Transverse colon (tissue), 4 donors: ENCODE measurements around the gene C5AR2. TPM values are rescaled to one million over a fixed set of nuclear protein-coding genes. Genes with fewer than 3 reads are reported as not detected.
"Not testable (repeated sequence)": the region's sequence is repeated elsewhere in the genome, so short reads cannot be mapped to it uniquely, and the experiment has no call there.

Experiments
- DNase-seq: peaks from one replicate; pipeline ENCODE4 v3.0.0-alpha.2; 2019
- H3K27ac ChIP-seq, 4 donors: fragments of 200-600 bp; sonication (generic); 2 replicates each; pipeline ENCODE4 v1.5.1; 2016 to 2018; ENCODE audit warnings: inconsistent platforms in 4 of 4
- H3K27me3 ChIP-seq: fragments of 200-600 bp; sonication (generic); 2 replicates; pipeline ENCODE4 v1.5.1; 2017; ENCODE audit warnings: inconsistent platforms
- H3K36me3 ChIP-seq, 4 donors: fragments of 200-600 bp; sonication (generic); 2 replicates each; pipeline ENCODE4 v1.5.1; 2017 to 2019; ENCODE audit warnings: inconsistent platforms in 4 of 4
- H3K4me1 ChIP-seq, 4 donors: fragments of 200-600 bp; sonication (generic); 2 replicates each; pipeline ENCODE4 v1.5.1; 2017 to 2020; ENCODE audit warnings: inconsistent platforms in 4 of 4
- H3K4me3 ChIP-seq, 4 donors: fragments of 200-600 bp; sonication (generic); 1 replicate in 1 of 4; 2 replicates in 3 of 4; pipeline versions ENCODE4 v1.5.1 to v1.6.1; 2017 to 2019; ENCODE audit warnings: inconsistent platforms in 4 of 4
- H3K9me3 ChIP-seq, 2 donors: fragments of 200-600 bp; sonication (generic); 2 replicates each; pipeline ENCODE4 v1.5.1; 2017 to 2019; ENCODE audit warnings: inconsistent platforms in 2 of 2
- CTCF ChIP-seq, 5 experiments: fragments of 200-600 bp in 3 of 5; fragments of 450-650 bp in 2 of 5; sonication (generic) in 3 of 5; IDR thresholded peaks; 1 replicate in 2 of 5; 2 replicates in 3 of 5; pipeline ENCODE4 v1.5.1; 2016 to 2017; ENCODE audit warnings: antibody characterized with exemption in 5 of 5, inconsistent platforms in 3 of 5, mild to moderate bottlenecking in 2 of 5, moderate library complexity in 1 of 5
- EP300 ChIP-seq: sonication (generic); formaldehyde crosslinking; IDR thresholded peaks from one replicate; pipeline ENCODE4 v1.6.1; 2017; ENCODE audit warnings: antibody characterized with exemption, low read depth
- POLR2A ChIP-seq: fragments of 450-650 bp; IDR thresholded peaks from one replicate; pipeline ENCODE4 v1.6.1; 2016; ENCODE audit warnings: antibody characterized with exemption, mild to moderate bottlenecking, moderate library complexity
- POLR2AphosphoS5 ChIP-seq, 3 donors: sonication (generic); formaldehyde crosslinking; IDR thresholded peaks; one replicate each; pipeline ENCODE4 v1.6.1; 2016; ENCODE audit warnings: antibody characterized with exemption in 3 of 3
- whole genome bisulfite sequencing, 2 donors: methylation state at CpG; one replicate each; pipeline ENCODE4 v1.1.5; 2018; ENCODE audit warnings: low coverage in 1 of 2; 5-methylcytosine and 5-hydroxymethylcytosine counted together
- in situ Hi-C, 4 donors: fragments of 200-750 bp; cut with MboI; loops; one replicate each; pipeline versions ENCODE4 v1.15.0 to v1.15.1; 2017; ENCODE audit warnings: low sequenced_read_pairs in 3 of 4, low pct_ligation_motif_present in 1 of 4, low pct_unique_long_range_greater_than_20kb in 1 of 4
- intact Hi-C: fragments of 100-400 bp; cut with DNase I; formaldehyde crosslinking; loops from one replicate; pipeline ENCODE4 v1.15.1; 2023; ENCODE audit warnings: low total_unique reads
- total RNA-seq, 4 donors: library from RNA; depleted of rRNA; stranded (reverse); fragments of >200 nt; gene quantifications; one replicate each; pipeline ENCODE4 v1.1.0, GENCODE V29; 2016

Gene C5AR2
- total RNA-seq, 4 donors from 2014 or later: 0.64 to 4.9 (median 2.0) TPM; not detected in 1

GRCh38 chr19:47357788-47358680 lies 26.1 kb downstream of the C5AR2 start:
- Histone ChIP-seq H3K9me3 (no peaks in the 10 kb centered on the region), H3K4me1 (no peaks in the 10 kb centered on the region), H3K4me3 (no peak overlapping the region), H3K27me3 (no peaks in the 10 kb centered on the region), H3K36me3 (peaks cover 0 to 61% (median 24%) of the 10 kb centered on the region in 4 donors), H3K27ac (no peak overlapping the region)
- no peak for DNase-seq
- 92 to 100% methylated on average over 2 to 28 of the region's 28 CpGs for WGBS, 2 donors
- in situ Hi-C loops: no loop called here
- TF ChIP-seq EP300 (no peak), CTCF (IDR thresholded peaks at IDR 0.05) (no peak), POLR2AphosphoS5 (IDR thresholded peaks at IDR 0.05) (no peak), POLR2A (no peak)
- intact Hi-C loops: loop anchor here (2.0 kb wide), 1 partner anchor 63 kb away; no protein-coding TSS in a partner anchor

GRCh38 chr19:47358936-47359335 lies 27.0 kb downstream of the C5AR2 start:
- Histone ChIP-seq H3K4me3 (no peak overlapping the region), H3K27ac (no peak overlapping the region), H3K36me3 (peaks cover 0 to 63% (median 27%) of the 10 kb centered on the region in 4 donors), H3K27me3 (no peaks in the 10 kb centered on the region), H3K4me1 (no peaks in the 10 kb centered on the region), H3K9me3 (no peaks in the 10 kb centered on the region)
- intact Hi-C loops: loop anchor here (2.0 kb wide), 1 partner anchor 62 kb away; no protein-coding TSS in a partner anchor
- TF ChIP-seq POLR2A: no peak
- 86 to 100% methylated on average over 1 to 6 of the region's 6 CpGs for WGBS, 2 donors
- DNase-seq: no peak
- in situ Hi-C loops: no loop called here

GRCh38 chr19:47362321-47362720 lies 30.3 kb downstream of the C5AR2 start:
- in situ Hi-C loops: no loop called here
- Histone ChIP-seq H3K4me1 (no peaks in the 10 kb centered on the region), H3K9me3 (no peaks in the 10 kb centered on the region), H3K27me3 (no peaks in the 10 kb centered on the region), H3K27ac (no peak overlapping the region), H3K4me3 (no peak overlapping the region), H3K36me3 (peaks cover 0 to 46% (median 20%) of the 10 kb centered on the region in 4 donors)
- 94% methylated on average over 20 of the region's 21 CpGs; no CpG with 5 or more reads in 1 of the 2 donors for WGBS, 2 donors
- intact Hi-C loops: no loop called here
- DNase-seq: no peak
- TF ChIP-seq EP300 (no peak), CTCF (IDR thresholded peaks at IDR 0.05) (no peak), POLR2A (no peak), POLR2AphosphoS5 (IDR thresholded peaks at IDR 0.05) (no peak)

GRCh38 chr19:47363758-47364531 lies 32.0 kb downstream of the C5AR2 start:
- Histone ChIP-seq H3K4me3 (no peak overlapping the region), H3K36me3 (peaks cover 0 to 34% (median 14%) of the 10 kb centered on the region in 4 donors), H3K4me1 (no peaks in the 10 kb centered on the region), H3K27me3 (no peaks in the 10 kb centered on the region), H3K9me3 (no peaks in the 10 kb centered on the region), H3K27ac (no peak overlapping the region)
- WGBS, 2 donors: 78 to 86% methylated on average over 7 to 13 of the region's 13 CpGs
- intact Hi-C loops (no loop called here), in situ Hi-C loops (no loop called here)
- TF ChIP-seq POLR2AphosphoS5 (IDR thresholded peaks at IDR 0.05) (no peak), EP300 (no peak)
- no peak for DNase-seq

- H3K4me3 ChIP-seq, in situ Hi-C loops, H3K4me1 ChIP-seq, intact Hi-C loops, H3K27ac ChIP-seq, DNase-seq, H3K9me3 ChIP-seq, H3K27me3 ChIP-seq: not testable (repeated sequence)
- H3K36me3 ChIP-seq: peaks cover 0 to 31% (median 14%) of the 10 kb centered on the region in 4 donors
- WGBS, 2 donors: 87 to 100% methylated on average over 3 to 10 of the region's 10 CpGs
Measured at GRCh38 chr19:47365455-47365854, 33.5 kb downstream of the C5AR2 start.
